Ascending aorta (tissue), 2 donors: ENCODE results near the gene COPS6. TPM values are rescaled to one million over a fixed set of nuclear protein-coding genes. Genes with fewer than 3 reads are reported as not detected.

Source experiments
- DNase-seq, 2 donors: peaks; one replicate each; pipeline ENCODE4 v3.0.0-alpha.2; 2019; ENCODE audit warnings: low spot score in 2 of 2
- H3K27ac ChIP-seq, 2 donors: fragments of 200-600 bp; sonication (generic); one replicate each; pipeline ENCODE4 v1.5.1; 2016 to 2017; ENCODE audit warnings: mild to moderate bottlenecking in 1 of 2
- H3K27me3 ChIP-seq: fragments of 200-600 bp; sonication (generic); one replicate; pipeline ENCODE4 v1.5.1; 2017
- H3K36me3 ChIP-seq, 2 donors: fragments of 200-600 bp; sonication (generic); one replicate each; pipeline ENCODE4 v1.5.1; 2016
- H3K4me1 ChIP-seq, 2 donors: fragments of 200-600 bp; sonication (generic); one replicate each; pipeline ENCODE4 v1.5.1; 2016 to 2017; ENCODE audit warnings: mild to moderate bottlenecking in 1 of 2
- H3K4me3 ChIP-seq, 2 donors: fragments of 200-600 bp; sonication (generic); one replicate each; pipeline ENCODE4 v1.5.1; 2016 to 2017; ENCODE audit warnings: mild to moderate bottlenecking in 1 of 2
- H3K9me3 ChIP-seq, 2 donors: fragments of 200-600 bp; sonication (generic); one replicate each; pipeline ENCODE4 v1.5.1; 2016
- intact Hi-C: fragments of 100-400 bp; cut with DNase I; formaldehyde crosslinking; loops from one replicate; pipeline ENCODE4 v1.15.1; 2023
- total RNA-seq: library from RNA; depleted of rRNA; stranded (reverse); fragments of >200 nt; gene quantifications from one replicate; pipeline ENCODE4 v1.1.0, GENCODE V29; 2016
- TF ChIP-seq, protein P1 (sequence below), 3 experiments: fragments of 200-600 bp in 2 of 3; fragments of 450-650 bp in 1 of 3; sonication (generic) in 2 of 3; IDR thresholded peaks; one replicate each; pipeline ENCODE4 v1.5.1; 2016 to 2019; ENCODE audit warnings: antibody characterized with exemption in 3 of 3, mild to moderate bottlenecking in 1 of 3, moderate library complexity in 1 of 3

COPS6 gene
- total RNA-seq, 1 donor from 2014 or later, result 18.1 TPM

- Histone ChIP-seq H3K27me3 (no peaks in the 10 kb centered on the region), H3K4me3 (no peak overlapping the region), H3K36me3 (peaks cover 32 to 44% of the 10 kb centered on the region in 2 donors), H3K27ac (no peak overlapping the region), H3K9me3 (no peaks in the 10 kb centered on the region), H3K4me1 (peaks cover 0 to 26% of the 10 kb centered on the region in 2 donors)
- TF ChIP-seq, protein P1, sequence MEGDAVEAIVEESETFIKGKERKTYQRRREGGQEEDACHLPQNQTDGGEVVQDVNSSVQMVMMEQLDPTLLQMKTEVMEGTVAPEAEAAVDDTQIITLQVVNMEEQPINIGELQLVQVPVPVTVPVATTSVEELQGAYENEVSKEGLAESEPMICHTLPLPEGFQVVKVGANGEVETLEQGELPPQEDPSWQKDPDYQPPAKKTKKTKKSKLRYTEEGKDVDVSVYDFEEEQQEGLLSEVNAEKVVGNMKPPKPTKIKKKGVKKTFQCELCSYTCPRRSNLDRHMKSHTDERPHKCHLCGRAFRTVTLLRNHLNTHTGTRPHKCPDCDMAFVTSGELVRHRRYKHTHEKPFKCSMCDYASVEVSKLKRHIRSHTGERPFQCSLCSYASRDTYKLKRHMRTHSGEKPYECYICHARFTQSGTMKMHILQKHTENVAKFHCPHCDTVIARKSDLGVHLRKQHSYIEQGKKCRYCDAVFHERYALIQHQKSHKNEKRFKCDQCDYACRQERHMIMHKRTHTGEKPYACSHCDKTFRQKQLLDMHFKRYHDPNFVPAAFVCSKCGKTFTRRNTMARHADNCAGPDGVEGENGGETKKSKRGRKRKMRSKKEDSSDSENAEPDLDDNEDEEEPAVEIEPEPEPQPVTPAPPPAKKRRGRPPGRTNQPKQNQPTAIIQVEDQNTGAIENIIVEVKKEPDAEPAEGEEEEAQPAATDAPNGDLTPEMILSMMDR (IDR thresholded peaks at IDR 0.05), result no peak
- intact Hi-C loops, result no loop called here
- no peak for DNase-seq
Measured at GRCh38 chr7:100079024-100079560, 9.7 kb upstream of the COPS6 start.

GRCh38 chr7:100080907-100081534 is 7.7 kb upstream of the COPS6 start:
- no peaks in the 10 kb centered on the region for H3K27me3 ChIP-seq
- H3K4me1 ChIP-seq, result peaks cover 0 to 26% of the 10 kb centered on the region in 2 donors
- no peaks in the 10 kb centered on the region for H3K9me3 ChIP-seq
- intact Hi-C loops, result loop anchor here (1.0 to 5.0 kb wide), 5 partner anchors 20 to 164 kb away; partner anchors contain the start of genes AP4M1, MCM7, TRIM4 and ZKSCAN1
- TF ChIP-seq, protein P1 (IDR thresholded peaks at IDR 0.05), result no peak
- peak overlapping the region; percentile 87 to 97 for H3K4me3 ChIP-seq
- H3K36me3 ChIP-seq, result peaks cover 13 to 24% of the 10 kb centered on the region in 2 donors
- peak overlapping the region; percentile 77 to 85 for H3K27ac ChIP-seq
- no peak for DNase-seq

DNA sequence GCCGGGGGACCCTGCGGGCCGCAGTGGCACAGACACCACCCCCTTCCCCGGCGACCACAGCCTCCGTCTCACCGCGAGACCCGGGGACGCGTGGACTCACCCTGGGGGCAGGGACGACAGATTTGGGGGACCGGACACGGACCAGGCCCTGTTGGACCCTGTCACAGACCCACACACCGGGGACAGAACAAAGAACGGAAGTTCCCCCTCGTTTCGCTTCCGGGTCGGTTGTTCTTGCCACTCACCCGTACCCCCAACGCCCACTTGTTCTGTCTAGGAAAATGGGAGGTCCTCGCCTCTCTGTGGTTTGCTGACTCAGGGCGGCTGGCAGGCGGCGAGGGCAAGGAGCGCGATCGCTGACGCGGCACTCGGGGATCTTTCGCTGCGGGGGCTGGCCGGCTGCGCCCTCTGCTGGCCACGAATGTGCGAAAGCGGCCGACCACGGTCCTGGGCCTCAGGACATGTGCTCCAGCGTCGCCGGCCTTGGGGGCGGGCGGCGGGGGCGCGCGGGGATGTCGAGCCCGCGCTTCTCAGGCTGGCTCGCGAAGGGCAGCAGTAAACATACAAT is 7.2 kb upstream of the COPS6 start, which contains the start of gene ZNF3:
Gene ZNF3, minus strand, starts transcription at position 189 of the 568 bp plus-strand sequence. CDS start 4,366 bp downstream, outside the sequence.
- TF ChIP-seq, protein P1 (IDR thresholded peaks at IDR 0.05), result peak; percentile 93 to 97 (median 96)
- Histone ChIP-seq H3K4me3 (peak within 1 kb of the TSS; percentile 87 to 97), H3K27ac (peak within 1 kb of the TSS; percentile 77 to 85), H3K4me1 (peaks cover 0 to 26% of the 10 kb centered on the region in 2 donors), H3K27me3 (no peaks in the 10 kb centered on the region), H3K36me3 (peaks cover 7 to 18% of the 10 kb centered on the region in 2 donors), H3K9me3 (no peaks in the 10 kb centered on the region)
- DNase-seq, result peak; percentile 93 to 99
- intact Hi-C loops, result loop anchor here (1.0 to 5.0 kb wide), 5 partner anchors 20 to 164 kb away; partner anchors contain the start of genes AP4M1, MCM7, TRIM4 and ZKSCAN1

DNA sequence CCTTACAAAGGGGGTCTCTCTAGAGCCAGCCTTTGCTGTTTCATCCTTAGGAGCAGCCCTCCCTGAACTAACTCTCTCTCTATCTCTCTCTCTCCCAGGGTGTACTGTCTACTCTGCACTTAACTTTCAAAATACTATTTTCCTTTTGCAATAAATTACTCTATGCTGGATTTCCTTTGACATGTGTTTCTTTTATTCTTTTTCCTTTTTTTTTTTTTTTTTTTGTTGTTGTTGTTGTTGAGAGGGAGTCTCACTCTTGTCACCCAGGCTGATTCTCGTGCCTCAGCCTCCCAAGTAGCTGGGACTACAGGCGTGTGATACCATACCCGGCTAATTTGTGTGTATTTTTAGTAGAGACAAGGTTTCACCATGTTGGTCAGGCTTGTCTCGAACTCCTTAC is 5.8 kb upstream of the COPS6 start:
- TF ChIP-seq, protein P1 (IDR thresholded peaks at IDR 0.05), result no peak
- Histone ChIP-seq H3K4me1 (peaks cover 0 to 26% of the 10 kb centered on the region in 2 donors), H3K27me3 (no peaks in the 10 kb centered on the region), H3K36me3 (peaks cover 5 to 9% of the 10 kb centered on the region in 2 donors), H3K27ac (no peak overlapping the region), H3K4me3 (no peak overlapping the region), H3K9me3 (no peaks in the 10 kb centered on the region)
- intact Hi-C loops, result loop anchor here (5.0 kb wide), 2 partner anchors 91 to 166 kb away; partner anchors contain the start of gene TRIM4
- no peak for DNase-seq

- H3K27me3 ChIP-seq, result no peaks in the 10 kb centered on the region
- H3K36me3 ChIP-seq, result peaks cover 0 to 5% of the 10 kb centered on the region in 2 donors
- no peaks in the 10 kb centered on the region for H3K9me3 ChIP-seq
- H3K27ac ChIP-seq, result no peak overlapping the region
- H3K4me3 ChIP-seq, result no peak overlapping the region
- intact Hi-C loops, result no loop called here
- DNase-seq, result no peak
- H3K4me1 ChIP-seq, result peaks cover 7 to 23% of the 10 kb centered on the region in 2 donors
- TF ChIP-seq, protein P1 (IDR thresholded peaks at IDR 0.05), result no peak
Measured at GRCh38 chr7:100085515-100085914, 3.3 kb upstream of the COPS6 start.
